PC-3 (cell line): ENCODE results near the gene SCAPER. TPM values are rescaled to one million over a fixed set of nuclear protein-coding genes. Genes with fewer than 3 reads are reported as not detected.
"Not testable (repeated sequence)": the region's sequence is repeated elsewhere in the genome, so short reads cannot be mapped to it uniquely, and the experiment has no call there.

Source experiments
- ATAC-seq: fragments of 200-7000 bp; cut with Tn5 transposase; 2 replicates; pipeline ENCODE4 v1.9.1; 2020; ENCODE audit warnings: mild to moderate bottlenecking, moderate library complexity
- BruUV-seq: library from RNA; stranded (reverse); fragments of 400-500 nt; replicated peaks from 2 replicates; lab custom pipeline; 2021; lab: Mats Ljungman, UMichigan
- CTCF ChIA-PET: fragments of 300-600 bp; sonication (Branson Sonifier 250); formaldehyde crosslinking; loops from one replicate; lab custom pipeline; 2022; ENCODE audit warnings: antibody characterized with exemption; lab: Charles Lee
- POLR2A ChIA-PET: fragments of 300-600 bp; sonication (Branson Sonifier 250); formaldehyde crosslinking; loops from one replicate; lab custom pipeline; 2022; ENCODE audit warnings: antibody characterized with exemption; ENCODE audit not compliant: unreplicated experiment; lab: Charles Lee
- DNase-seq: peaks from one replicate; pipeline ENCODE4 v3.0.0-alpha.2; 2015
- H2AFZ ChIP-seq: fragments of 300-600 bp; sonication (generic); 2 replicates; pipeline ENCODE4 v1.6.0; 2016; ENCODE audit warnings: antibody characterized with exemption, low read length
- H3F3A ChIP-seq: fragments of 300-600 bp; sonication (generic); one replicate; pipeline ENCODE4 v1.6.0; 2017; ENCODE audit warnings: antibody characterized with exemption, low read length, control low read depth, mild to moderate bottlenecking; ENCODE audit not compliant: unreplicated experiment
- H3K27ac ChIP-seq: fragments of 300-600 bp; sonication (generic); 2 replicates; pipeline ENCODE4 v1.5.1; 2016; ENCODE audit warnings: mild to moderate bottlenecking, low read length
- H3K27me3 ChIP-seq: fragments of 300-600 bp; sonication (generic); 2 replicates; pipeline ENCODE4 v1.6.1; 2016; ENCODE audit warnings: low read length, mixed read lengths
- H3K36me3 ChIP-seq: fragments of 300-600 bp; sonication (generic); 2 replicates; pipeline ENCODE4 v1.6.1; 2016; ENCODE audit warnings: low read depth, mixed run types, low read length, mixed read lengths
- H3K4me1 ChIP-seq: fragments of 300-600 bp; sonication (generic); 2 replicates; pipeline ENCODE4 v1.5.1; 2016; ENCODE audit warnings: low read length; ENCODE audit not compliant: insufficient read depth
- H3K4me2 ChIP-seq: fragments of 300-600 bp; sonication (generic); 2 replicates; pipeline ENCODE4 v1.6.0; 2016; ENCODE audit warnings: low read length
- H3K4me3 ChIP-seq: fragments of 300-600 bp; sonication (generic); 2 replicates; pipeline ENCODE4 v1.5.1; 2016; ENCODE audit warnings: mild to moderate bottlenecking, low read length, mixed read lengths
- H3K79me2 ChIP-seq: fragments of 300-600 bp; sonication (generic); 2 replicates; pipeline ENCODE4 v1.6.1; 2017; ENCODE audit warnings: low read length, mixed read lengths
- H3K9ac ChIP-seq: fragments of 300-600 bp; sonication (generic); 2 replicates; pipeline ENCODE4 v1.6.0; 2016; ENCODE audit warnings: mild to moderate bottlenecking, low read length
- H3K9me2 ChIP-seq: fragments of 300-600 bp; sonication (generic); replicated peaks from 2 replicates; pipeline ENCODE4 v1.6.1; 2016; ENCODE audit warnings: mixed run types, low read length, mixed read lengths
- H3K9me3 ChIP-seq: fragments of 300-600 bp; sonication (generic); 2 replicates; pipeline ENCODE4 v1.6.1; 2016; ENCODE audit warnings: low read length, mixed read lengths
- H4K20me1 ChIP-seq: fragments of 300-600 bp; sonication (generic); 2 replicates; pipeline ENCODE4 v1.6.1; 2016; ENCODE audit warnings: low read length, mixed read lengths
- CTCF ChIP-seq: fragments of 300-600 bp; sonication (generic); conservative IDR thresholded peaks from 2 replicates; pipeline ENCODE4 v1.5.1; 2017; ENCODE audit warnings: antibody characterized with exemption, low read depth, mild to moderate bottlenecking, low read length
- EZH2 ChIP-seq: fragments of 300-600 bp; sonication (generic); IDR thresholded peaks from one replicate; pipeline ENCODE4 v1.6.1; 2017; ENCODE audit warnings: antibody characterized with exemption, mild to moderate bottlenecking, low read length; ENCODE audit not compliant: unreplicated experiment
- EZH2phosphoT487 ChIP-seq: fragments of 300-600 bp; sonication (generic); IDR thresholded peaks from 2 replicates; pipeline ENCODE4 v1.6.1; 2018; ENCODE audit warnings: mild to moderate bottlenecking, antibody characterized with exemption, low read length, borderline replicate concordance
- intact Hi-C: fragments of 100-400 bp; cut with micrococcal nuclease; formaldehyde crosslinking; loops from 2 replicates; pipeline ENCODE4 v1.9.0; 2023
- total RNA-seq: library from RNA; depleted of rRNA; stranded (reverse); fragments of >200 nt; gene quantifications from 2 replicates; pipeline ENCODE4 v1.2.3, GENCODE V29; 2014

The SCAPER gene
- total RNA-seq, 1 experiment from 2014 or later = 6.0 TPM

GRCh38 chr15:76904461-76905012 is 603 bp downstream of the SCAPER start:
- peaks cover 19% of the 10 kb centered on the region; the same call in 1 of the 2 replicates for H3K79me2 ChIP-seq
- H3K9me2 ChIP-seq = no peaks in the 10 kb centered on the region
- peak; percentile 68 for ATAC-seq
- intact Hi-C loops = loop anchor here (2.0 kb wide), 1 partner anchor 26 kb away; the partner anchor contains the start of gene RCN2
- H2AFZ ChIP-seq = peak overlapping the region; percentile 98
- no peaks in the 10 kb centered on the region for H3F3A ChIP-seq
- no peaks in the 10 kb centered on the region for H3K36me3 ChIP-seq
- peaks cover 12% of the 10 kb centered on the region; the same call in 1 of the 2 replicates for H3K4me1 ChIP-seq
- no peak for TF ChIP-seq EZH2phosphoT487
- peak overlapping the region; percentile 97 for H3K4me2 ChIP-seq
- H3K9me3 ChIP-seq = no peaks in the 10 kb centered on the region
- POLR2A ChIA-PET = no interaction called here
- DNase-seq = peak; percentile 38
- peak overlapping the region; percentile 9; the same call in 1 of the 2 replicates for H3K27ac ChIP-seq
- no peaks in the 10 kb centered on the region for H4K20me1 ChIP-seq
- no TSS peak for BruUV-seq
- H3K27me3 ChIP-seq = no peaks in the 10 kb centered on the region
- CTCF ChIA-PET = interaction anchor here (0.5 kb wide), 1 partner anchor 97 kb away, joined by 3 read pairs; no protein-coding TSS in a partner anchor
- peak overlapping the region; percentile 81 for H3K9ac ChIP-seq
- peak overlapping the region; percentile 93 for H3K4me3 ChIP-seq

- H3K4me1 ChIP-seq = peaks cover 18% of the 10 kb centered on the region
- H3K27ac ChIP-seq = no peak overlapping the region
- no peak overlapping the region for H3K9ac ChIP-seq
- TF ChIP-seq EZH2phosphoT487 = no peak
- TF ChIP-seq CTCF = peak; percentile 52; the same call in 1 of the 2 replicates
- intact Hi-C loops = no loop called here
- no peaks in the 10 kb centered on the region for H3F3A ChIP-seq
- H3K4me2 ChIP-seq = peak overlapping the region; percentile 97; the same call in 1 of the 2 replicates
- H3K79me2 ChIP-seq = peaks cover 19% of the 10 kb centered on the region; the same call in 1 of the 2 replicates
- ChIA-PET POLR2A (no interaction called here), CTCF (interaction anchor here (0.5 kb wide), 1 partner anchor 214 kb away, joined by 3 read pairs; no protein-coding TSS in a partner anchor)
- no TSS peak for BruUV-seq
- ATAC-seq (no peak), DNase-seq (peak; percentile 24)
- no peaks in the 10 kb centered on the region for H3K36me3 ChIP-seq
- no peaks in the 10 kb centered on the region for H4K20me1 ChIP-seq
- H3K9me3 ChIP-seq = no peaks in the 10 kb centered on the region
- no peaks in the 10 kb centered on the region for H3K27me3 ChIP-seq
- H2AFZ ChIP-seq = no peak overlapping the region
- H3K4me3 ChIP-seq = no peak overlapping the region
- H3K9me2 ChIP-seq = no peaks in the 10 kb centered on the region
Observed at GRCh38 chr15:76903251-76903681, 1.9 kb downstream of the SCAPER start.

GRCh38 chr15:76901965-76902364 is 3.2 kb downstream of the SCAPER start:
- DNase-seq (no peak), ATAC-seq (no peak)
- no peak overlapping the region for H2AFZ ChIP-seq
- H3K9me3 ChIP-seq = no peaks in the 10 kb centered on the region
- no peaks in the 10 kb centered on the region for H3K27me3 ChIP-seq
- TF ChIP-seq EZH2phosphoT487 = no peak
- no peak for TF ChIP-seq EZH2
- no peak overlapping the region for H3K27ac ChIP-seq
- peaks cover 19% of the 10 kb centered on the region; the same call in 1 of the 2 replicates for H3K79me2 ChIP-seq
- CTCF ChIA-PET = no interaction called here
- no peaks in the 10 kb centered on the region for H3K9me2 ChIP-seq
- no peak overlapping the region for H3K4me2 ChIP-seq
- H3K4me3 ChIP-seq = no peak overlapping the region
- H3K36me3 ChIP-seq = no peaks in the 10 kb centered on the region
- no peak overlapping the region for H3K9ac ChIP-seq
- BruUV-seq = no TSS peak
- H3K4me1 ChIP-seq = peaks cover 24% of the 10 kb centered on the region
- intact Hi-C loops = no loop called here
- H3F3A ChIP-seq = no peaks in the 10 kb centered on the region
- POLR2A ChIA-PET = no interaction called here
- H4K20me1 ChIP-seq = no peaks in the 10 kb centered on the region

DNA sequence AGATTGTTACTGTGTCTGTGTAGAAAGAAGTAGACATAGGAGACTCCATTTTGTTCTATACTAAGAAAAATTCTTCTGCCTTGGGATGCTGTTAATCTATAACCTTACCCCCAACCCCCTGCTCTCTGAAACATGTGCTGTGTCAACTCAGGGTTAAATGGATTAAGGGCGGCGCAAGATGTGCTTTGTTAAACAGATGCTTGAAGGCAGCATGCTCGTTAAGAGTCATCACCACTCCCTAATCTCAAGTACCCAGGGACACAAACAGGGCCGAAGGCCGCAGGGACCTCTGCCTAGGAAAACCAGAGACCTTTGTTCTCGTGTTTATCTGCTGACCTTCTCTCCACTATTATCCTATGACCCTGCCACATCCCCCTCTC is 5.2 kb downstream of the SCAPER start:
- H3K4me1 ChIP-seq = peaks cover 19% of the 10 kb centered on the region
- DNase-seq, H3K4me2 ChIP-seq, BruUV-seq, H3K27ac ChIP-seq, CTCF ChIA-PET, H3K27me3 ChIP-seq, H3K9me3 ChIP-seq, H3K4me3 ChIP-seq, H3K36me3 ChIP-seq, ATAC-seq, H2AFZ ChIP-seq, intact Hi-C loops, H4K20me1 ChIP-seq, POLR2A ChIA-PET, H3K9me2 ChIP-seq, H3K9ac ChIP-seq, H3F3A ChIP-seq: not testable (repeated sequence)
- peaks cover 19% of the 10 kb centered on the region; the same call in 1 of the 2 replicates for H3K79me2 ChIP-seq

GRCh38 chr15:76899176-76899930 is 5.8 kb downstream of the SCAPER start:
- Histone ChIP-seq H3K79me2 (peaks cover 17% of the 10 kb centered on the region; the same call in 1 of the 2 replicates), H3K4me1 (peaks cover 18% of the 10 kb centered on the region)
- H4K20me1 ChIP-seq, H3K4me2 ChIP-seq, H3K9ac ChIP-seq, H3K9me3 ChIP-seq, intact Hi-C loops, ATAC-seq, DNase-seq, H3K4me3 ChIP-seq, H3K36me3 ChIP-seq, BruUV-seq, CTCF ChIA-PET, H2AFZ ChIP-seq, H3F3A ChIP-seq, POLR2A ChIA-PET, H3K27me3 ChIP-seq, H3K9me2 ChIP-seq, H3K27ac ChIP-seq: not testable (repeated sequence)
